OCI-LY7 (cell line): ENCODE results near the gene FZD1. TPM values are rescaled to one million over a fixed set of nuclear protein-coding genes. Genes with fewer than 3 reads are reported as not detected.

ENCODE experiments used
- BruUV-seq: library from RNA; stranded (reverse); fragments of 400-500 nt; replicated peaks from 2 replicates; lab custom pipeline; 2021; lab: Mats Ljungman, UMichigan
- CTCF ChIA-PET: fragments of 300-600 bp; sonication (Branson Sonifier 250); formaldehyde crosslinking; loops from one replicate; lab custom pipeline; 2022; ENCODE audit warnings: antibody characterized with exemption; ENCODE audit not compliant: unreplicated experiment; lab: Charles Lee
- POLR2A ChIA-PET: fragments of 300-600 bp; sonication (Branson Sonifier 250); formaldehyde crosslinking; loops from one replicate; lab custom pipeline; 2022; ENCODE audit warnings: antibody characterized with exemption; lab: Charles Lee
- DNase-seq: peaks from one replicate; pipeline ENCODE4 v3.0.0-alpha.2; 2015; ENCODE audit warnings: low spot score
- H2AFZ ChIP-seq: fragments of 200-600 bp; sonication (generic), shearing (Covaris generic); 2 replicates; pipeline ENCODE4 v1.6.1; 2014; ENCODE audit warnings: mild to moderate bottlenecking, antibody characterized with exemption, low read length, moderate library complexity
- H3K27ac ChIP-seq: fragments of 200-600 bp; sonication (generic); 2 replicates; pipeline ENCODE4 v1.5.1; 2014; ENCODE audit warnings: mixed run types, low read depth, mild to moderate bottlenecking, moderate library complexity, low read length, inconsistent platforms; ENCODE audit not compliant: poor library complexity, severe bottlenecking
- H3K36me3 ChIP-seq: fragments of 200-600 bp; sonication (generic); 2 replicates; pipeline ENCODE4 v1.6.1; 2014; ENCODE audit warnings: mild to moderate bottlenecking, antibody characterized with exemption, low read length, moderate library complexity, mixed read lengths; ENCODE audit not compliant: insufficient read depth
- H3K4me1 ChIP-seq: fragments of 200-600 bp; sonication (generic); 2 replicates; pipeline ENCODE4 v1.5.1; 2014; ENCODE audit warnings: mild to moderate bottlenecking, low read length; ENCODE audit not compliant: insufficient read depth, poor library complexity, severe bottlenecking
- H3K4me2 ChIP-seq: fragments of 200-600 bp; sonication (generic); 2 replicates; pipeline ENCODE4 v1.6.1; 2014; ENCODE audit warnings: mild to moderate bottlenecking, low read length
- H3K4me3 ChIP-seq: fragments of 200-600 bp; sonication (generic); 2 replicates; pipeline ENCODE4 v1.5.1; 2014; ENCODE audit warnings: mild to moderate bottlenecking, low read depth, low read length; ENCODE audit not compliant: poor library complexity, severe bottlenecking
- H3K79me2 ChIP-seq: fragments of 200-600 bp; sonication (generic); 2 replicates; pipeline ENCODE4 v1.6.1; 2016; ENCODE audit warnings: low read depth, mild to moderate bottlenecking, low read length, moderate library complexity, mixed read lengths; ENCODE audit not compliant: insufficient read depth
- H3K9me2 ChIP-seq: fragments of 200-600 bp; sonication (generic); 2 replicates; pipeline ENCODE4 v1.6.1; 2016; ENCODE audit warnings: mild to moderate bottlenecking, low read length, mixed read lengths; ENCODE audit not compliant: insufficient read depth
- H3K9me3 ChIP-seq: fragments of 200-600 bp; sonication (generic); 2 replicates; pipeline ENCODE4 v1.6.1; 2014; ENCODE audit warnings: mild to moderate bottlenecking, mixed run types, low read length, mixed read lengths
- H4K20me1 ChIP-seq: fragments of 200-600 bp; sonication (generic); 2 replicates; pipeline ENCODE4 v1.6.1; 2014; ENCODE audit warnings: mild to moderate bottlenecking, antibody characterized with exemption, low read length, moderate library complexity, mixed read lengths; ENCODE audit not compliant: insufficient read depth
- CTCF ChIP-seq: fragments of 200-600 bp; sonication (generic); conservative IDR thresholded peaks from 2 replicates; pipeline ENCODE4 v1.5.1; 2014; ENCODE audit warnings: mild to moderate bottlenecking, antibody characterized with exemption, low read length, moderate library complexity, mixed read lengths
- EZH2phosphoT487 ChIP-seq: fragments of 200-600 bp; sonication (generic); IDR thresholded peaks from 2 replicates; pipeline ENCODE4 v1.6.1; 2018; ENCODE audit warnings: low read depth, borderline replicate concordance, mild to moderate bottlenecking, mixed run types, antibody characterized with exemption, low read length, moderate library complexity, mixed read lengths
- intact Hi-C: fragments of 100-400 bp; cut with micrococcal nuclease; formaldehyde crosslinking; loops from one replicate; pipeline ENCODE4 v1.10.0; 2022; ENCODE audit not compliant: unreplicated experiment
- total RNA-seq, 2 experiments: library from RNA; depleted of rRNA in 1 of 2; stranded (reverse); fragments of >200 nt in 1 of 2; shearing (Covaris generic) in 1 of 2; gene quantifications; 2 replicates each; pipeline ENCODE4 v1.2.3, GENCODE V29; 2014 to 2022

Gene FZD1
- total RNA-seq, 2 experiments from 2014 or later, result 1.3 to 2.4 TPM

- CTCF ChIA-PET, result no interaction called here
- TF ChIP-seq CTCF, result no peak
- no peak for TF ChIP-seq EZH2phosphoT487
- H4K20me1 ChIP-seq, result no peaks in the 10 kb centered on the region
- H3K79me2 ChIP-seq, result no peaks in the 10 kb centered on the region
- intact Hi-C loops, result no loop called here
- BruUV-seq, result no TSS peak
- no peak for DNase-seq
- H3K9me3 ChIP-seq, result no peaks in the 10 kb centered on the region
- no peak overlapping the region for H3K4me2 ChIP-seq
- H3K4me1 ChIP-seq, result no peaks in the 10 kb centered on the region
- H3K27ac ChIP-seq, result no peak overlapping the region
- POLR2A ChIA-PET, result interaction anchor here (0.6 to 1.0 kb wide), 2 partner anchors 37 to 257 kb away, joined by 3 read pairs; no protein-coding TSS in a partner anchor
- no peak overlapping the region for H2AFZ ChIP-seq
- H3K9me2 ChIP-seq, result no peaks in the 10 kb centered on the region
- H3K4me3 ChIP-seq, result no peak overlapping the region
- no peaks in the 10 kb centered on the region for H3K36me3 ChIP-seq
Measured at GRCh38 chr7:91314591-91315323, 50.5 kb downstream of the FZD1 start.

GRCh38 chr7:91316426-91316825 is 52.2 kb downstream of the FZD1 start:
- no TSS peak for BruUV-seq

More at GRCh38 chr7:91316426-91316825, 52.2 kb downstream of the FZD1 start:
- H3K36me3 ChIP-seq, result no peaks in the 10 kb centered on the region
- no peak overlapping the region for H3K4me3 ChIP-seq
- no peaks in the 10 kb centered on the region for H3K4me1 ChIP-seq
- POLR2A ChIA-PET, result no interaction called here
- H3K4me2 ChIP-seq, result no peak overlapping the region
- H4K20me1 ChIP-seq, result no peaks in the 10 kb centered on the region
- no peaks in the 10 kb centered on the region for H3K9me3 ChIP-seq
- CTCF ChIA-PET, result no interaction called here
- H2AFZ ChIP-seq, result no peak overlapping the region
- H3K9me2 ChIP-seq, result no peaks in the 10 kb centered on the region
- no peak for TF ChIP-seq EZH2phosphoT487
- TF ChIP-seq CTCF, result no peak
- intact Hi-C loops, result no loop called here
- no peaks in the 10 kb centered on the region for H3K79me2 ChIP-seq
- no peak for DNase-seq
- no peak overlapping the region for H3K27ac ChIP-seq
